GM21825 (cell line): Measurements from ENCODE around the gene NEAT1.

Experiments used
- ATAC-seq: cut with Tn5 transposase; IDR thresholded peaks from one replicate; pipeline ENCODE4 v1.9.1; 2021; ENCODE audit warnings: mild to moderate bottlenecking, moderate library complexity; ENCODE audit not compliant: unreplicated experiment

NEAT1 gene

DNA sequence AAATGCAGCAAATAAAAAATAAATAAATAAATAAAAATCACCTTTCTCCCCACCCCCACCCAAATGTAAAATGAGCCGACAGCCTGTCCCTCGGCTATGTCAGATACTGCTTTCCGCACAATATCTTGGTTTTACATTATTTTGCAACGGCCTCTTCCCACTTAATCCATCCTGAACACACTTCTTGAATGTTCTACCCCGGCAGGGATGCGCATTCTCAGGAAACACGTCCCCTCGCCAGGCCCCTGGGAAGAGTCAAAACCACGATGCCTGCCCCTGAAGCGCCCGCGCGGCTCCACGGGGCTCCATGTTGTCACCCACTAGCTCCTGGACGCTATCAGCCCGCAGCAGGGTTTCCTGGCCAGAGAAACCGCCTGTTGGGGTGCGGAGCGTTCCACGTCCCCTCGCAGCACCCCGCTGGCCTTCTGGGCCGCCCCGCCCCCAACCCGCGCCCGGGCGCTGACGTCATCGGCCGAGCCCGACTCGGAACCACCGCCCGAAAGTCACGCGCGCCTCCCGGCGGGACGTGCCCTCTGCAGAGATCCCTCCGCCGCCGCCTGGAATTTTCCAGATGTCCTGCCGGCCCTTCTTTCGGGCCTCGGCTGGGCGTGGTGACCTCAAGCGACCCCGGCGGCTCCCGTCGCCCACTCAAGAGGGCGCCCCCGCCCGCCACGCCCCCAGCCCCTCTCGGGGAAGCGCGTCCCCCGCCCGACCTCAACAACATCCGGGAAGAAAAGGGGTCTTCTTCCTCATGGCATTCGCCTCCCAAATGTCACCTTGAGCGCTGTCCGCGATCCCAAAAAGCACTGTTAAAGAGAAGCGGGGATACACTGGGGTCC lies 585 bp upstream of the NEAT1 start:
- ATAC-seq: peak; percentile 28

GRCh38 chr11:65423516-65424204 lies 1.1 kb downstream of the NEAT1 start:
- ATAC-seq: no peak

GRCh38 chr11:65424205-65425104 lies 1.9 kb downstream of the NEAT1 start:
- no peak for ATAC-seq

GRCh38 chr11:65425105-65425970 lies 2.7 kb downstream of the NEAT1 start:
- no peak for ATAC-seq

DNA sequence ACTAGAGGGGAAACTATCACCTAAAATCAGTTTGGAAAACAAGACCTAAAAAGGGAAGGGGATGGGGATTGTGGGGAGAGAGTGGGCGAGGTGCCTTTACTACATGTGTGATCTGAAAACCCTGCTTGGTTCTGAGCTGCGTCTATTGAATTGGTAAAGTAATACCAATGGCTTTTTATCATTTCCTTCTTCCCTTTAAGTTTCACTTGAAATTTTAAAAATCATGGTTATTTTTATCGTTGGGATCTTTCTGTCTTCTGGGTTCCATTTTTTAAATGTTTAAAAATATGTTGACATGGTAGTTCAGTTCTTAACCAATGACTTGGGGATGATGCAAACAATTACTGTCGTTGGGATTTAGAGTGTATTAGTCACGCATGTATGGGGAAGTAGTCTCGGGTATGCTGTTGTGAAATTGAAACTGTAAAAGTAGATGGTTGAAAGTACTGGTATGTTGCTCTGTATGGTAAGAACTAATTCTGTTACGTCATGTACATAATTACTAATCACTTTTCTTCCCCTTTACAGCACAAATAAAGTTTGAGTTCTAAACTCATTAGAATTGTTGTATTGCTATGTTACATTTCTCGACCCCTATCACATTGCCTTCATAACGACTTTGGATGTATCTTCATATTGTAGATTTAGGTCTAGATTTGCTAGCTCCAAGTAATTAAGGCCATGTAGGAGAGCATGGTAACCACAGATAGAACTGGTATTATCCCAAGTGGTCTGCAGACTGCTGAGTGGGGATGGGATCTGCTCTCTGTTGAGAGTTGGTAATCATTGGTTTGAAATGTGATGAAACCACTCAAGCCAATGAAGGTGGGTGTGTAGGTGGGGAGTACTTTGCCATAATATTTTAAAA lies 3.6 kb downstream of the NEAT1 start:
- no peak for ATAC-seq

- ATAC-seq: no peak
Measured at GRCh38 chr11:65426839-65427690, 4.5 kb downstream of the NEAT1 start.

DNA sequence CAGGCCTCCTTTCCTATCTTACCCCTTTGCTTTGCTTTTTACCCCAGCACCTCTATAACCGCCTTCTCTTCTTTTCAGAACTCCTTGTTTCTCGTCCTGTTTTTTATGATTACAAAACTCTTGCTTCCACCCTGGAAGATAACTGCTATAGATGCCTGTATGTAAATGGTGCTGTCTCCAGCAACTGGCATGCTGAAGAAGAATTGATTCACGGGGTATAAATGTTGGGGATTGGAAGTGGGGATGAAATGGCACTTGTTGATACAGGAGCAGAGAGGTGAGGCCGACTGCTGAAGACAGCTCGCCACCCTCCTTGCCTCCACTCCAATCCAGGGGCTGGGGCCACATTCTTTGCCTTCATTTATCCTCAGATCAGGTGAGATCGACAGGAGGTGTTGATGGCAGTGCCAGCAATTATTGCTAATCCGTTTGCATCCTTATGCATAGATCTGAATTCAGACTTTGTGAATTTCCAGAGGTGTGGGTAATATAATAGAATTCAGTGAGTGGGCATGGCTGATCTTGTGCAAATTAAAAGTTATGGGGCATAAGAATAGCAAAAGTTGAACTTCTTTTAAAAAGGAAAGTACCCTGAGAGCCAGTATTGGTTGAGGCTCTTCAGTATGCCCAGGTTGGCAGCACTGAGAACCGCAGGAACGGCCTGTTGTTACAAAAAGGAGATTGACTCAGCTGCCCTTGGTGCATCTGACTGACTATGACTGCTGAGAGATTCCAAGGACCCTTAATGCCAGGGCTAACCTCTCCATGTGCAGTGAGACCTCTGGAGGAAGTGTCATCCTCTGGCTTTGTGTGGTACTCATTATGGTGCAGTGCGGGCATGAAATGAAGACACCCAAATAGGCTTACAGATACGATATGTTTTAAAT lies 5.3 kb downstream of the NEAT1 start:
- ATAC-seq: no peak

GRCh38 chr11:65428578-65429067 lies 6.0 kb downstream of the NEAT1 start:
- no peak for ATAC-seq

DNA sequence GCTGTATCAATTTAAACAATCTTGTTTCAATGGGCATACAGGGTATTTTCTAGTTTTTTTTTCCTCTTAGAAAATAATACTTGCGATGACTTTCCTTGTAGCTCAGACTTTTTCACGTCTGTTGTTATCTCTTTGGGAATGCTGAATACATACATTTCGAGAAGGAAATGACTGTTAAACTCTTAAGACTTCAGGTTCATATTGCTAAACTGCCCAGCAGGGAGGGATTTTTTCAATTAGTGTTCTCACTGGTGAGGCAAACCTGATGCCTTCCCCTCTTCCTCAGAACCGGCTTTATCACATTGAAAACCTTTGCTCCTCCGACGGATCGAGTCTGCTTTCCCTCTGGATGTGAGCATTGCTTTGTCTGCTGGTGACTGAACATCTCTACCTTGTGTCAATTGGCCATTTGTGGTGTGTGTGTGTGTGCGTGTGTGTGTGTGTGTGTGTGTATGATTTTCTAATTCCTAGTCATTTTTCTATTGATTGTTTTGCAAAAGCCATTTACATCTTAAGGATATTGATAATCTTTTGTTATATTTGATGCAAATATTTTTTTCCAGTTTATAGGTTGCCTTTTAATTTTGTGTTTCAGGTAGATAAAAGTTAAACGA lies 6.6 kb downstream of the NEAT1 start:
- ATAC-seq: no peak

GRCh38 chr11:65429724-65430405 lies 7.3 kb downstream of the NEAT1 start:
- no peak for ATAC-seq

DNA sequence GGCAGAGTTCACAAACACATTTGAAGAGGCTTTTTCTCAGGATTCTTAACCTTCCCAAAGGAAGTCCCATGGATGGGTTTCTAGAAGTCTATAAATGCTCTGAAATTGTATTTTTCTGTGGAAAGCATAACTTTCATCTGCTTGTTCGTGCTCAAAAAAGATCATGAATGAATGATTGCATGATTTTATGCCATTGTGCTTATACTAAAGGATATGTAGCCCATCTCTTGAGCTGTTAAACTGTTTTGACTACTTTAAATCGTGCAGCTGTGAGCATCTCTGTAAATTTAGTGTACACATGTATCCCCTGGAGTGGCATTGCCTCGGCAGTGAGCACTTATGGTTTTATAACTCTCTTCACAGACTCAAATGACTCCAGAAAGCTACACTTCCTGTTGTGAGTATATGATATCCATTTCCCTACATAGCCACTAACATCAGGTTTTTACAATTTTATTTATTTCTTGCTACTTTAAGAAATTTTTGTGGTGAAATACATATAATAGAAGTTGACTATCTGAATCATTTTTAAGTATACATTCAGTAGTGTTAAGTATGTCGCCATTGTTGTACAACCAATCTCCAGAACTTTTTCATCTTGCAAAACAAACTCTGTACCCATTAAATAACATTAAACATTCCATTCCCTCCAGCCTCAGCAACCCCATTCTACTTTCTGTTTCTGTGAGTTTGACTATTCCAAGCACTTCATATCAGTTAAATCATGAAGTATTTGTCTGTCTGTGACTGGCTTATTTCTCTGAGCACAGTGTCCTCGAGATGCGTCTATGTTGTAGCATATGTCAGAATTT lies 8.0 kb downstream of the NEAT1 start:
- no peak for ATAC-seq

DNA sequence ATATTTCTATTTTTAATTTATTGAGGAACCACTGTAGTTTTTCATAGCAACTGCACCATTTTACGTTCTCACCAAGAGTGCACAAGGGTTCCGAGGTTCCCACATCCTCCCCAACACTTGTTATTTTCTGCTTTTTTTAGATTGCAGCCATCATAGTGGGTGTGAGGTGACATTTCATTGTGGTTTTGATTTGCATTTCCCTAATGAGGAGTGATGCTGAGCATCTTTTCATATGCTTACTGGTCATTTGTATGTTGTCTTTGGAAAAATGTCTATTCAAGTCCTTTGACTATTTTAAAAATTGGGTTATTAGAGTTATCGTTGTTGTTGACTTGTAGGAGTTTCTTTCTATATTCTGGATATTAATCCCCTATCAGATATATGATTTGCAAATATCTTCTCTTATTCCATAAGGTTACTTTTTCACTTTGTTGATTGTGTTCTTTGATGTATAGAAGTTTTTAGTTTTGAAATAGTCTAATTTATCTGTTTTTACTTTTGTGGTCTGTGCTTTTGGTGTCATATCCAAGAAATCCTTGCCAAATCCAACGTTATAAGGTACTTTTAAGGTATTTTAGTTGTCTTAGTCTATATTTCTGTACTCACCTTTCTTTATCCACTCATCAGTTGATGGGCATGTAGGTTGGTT lies 9.0 kb downstream of the NEAT1 start:
- no peak for ATAC-seq

DNA sequence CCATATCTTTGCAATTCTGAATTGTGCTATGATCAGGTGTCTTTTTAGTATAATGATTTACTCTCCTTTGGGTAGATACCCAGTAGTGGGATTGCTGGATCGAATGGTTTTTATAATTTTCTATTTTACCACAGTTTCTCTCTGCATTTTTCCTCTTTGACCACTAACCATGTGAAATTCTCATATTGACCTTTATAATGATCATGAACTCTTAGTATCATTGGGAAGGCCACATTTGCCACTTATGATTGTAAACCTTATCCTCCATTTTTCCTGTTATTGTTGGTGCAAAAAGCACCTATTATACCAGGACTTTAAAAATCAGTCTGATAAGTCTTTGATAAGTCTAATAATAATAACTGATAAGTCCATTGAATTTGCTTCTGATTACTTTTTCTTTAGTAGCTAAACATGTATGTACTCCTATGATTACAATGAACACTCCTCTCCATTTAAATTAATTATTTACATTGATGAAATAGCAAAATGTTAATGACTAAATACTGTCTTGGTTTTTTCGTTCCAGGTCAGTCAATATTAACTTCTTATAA lies 9.6 kb downstream of the NEAT1 start:
- ATAC-seq: no peak

- ATAC-seq: no peak
Measured at GRCh38 chr11:65432686-65433582, 10.3 kb downstream of the NEAT1 start.
